HG03432 (cell line): ENCODE data around the gene BRF1.

Source experiments
- ATAC-seq: cut with Tn5 transposase; IDR thresholded peaks from one replicate; pipeline ENCODE4 v1.9.1; 2021; ENCODE audit warnings: mild to moderate bottlenecking, moderate library complexity; ENCODE audit not compliant: unreplicated experiment

BRF1 gene

DNA sequence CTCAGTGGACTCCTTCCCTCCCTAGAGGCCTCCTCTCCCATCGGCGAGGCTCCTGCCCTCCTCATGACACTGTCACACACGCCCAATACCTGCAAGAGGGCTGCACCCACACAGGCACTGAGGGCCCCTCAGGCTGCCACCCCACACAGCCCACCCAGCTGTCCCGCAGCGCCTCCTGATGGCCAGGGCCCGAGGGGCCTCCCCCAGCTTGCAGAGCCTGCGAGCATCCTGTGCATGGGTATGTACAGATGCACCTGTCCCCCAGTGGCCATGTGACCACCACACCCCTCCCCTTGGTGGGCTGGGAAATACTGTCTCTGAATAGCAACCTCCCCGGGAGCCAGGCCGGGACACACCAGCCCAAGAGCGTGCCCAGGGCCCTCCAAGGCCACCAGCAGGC lies 100.7 kb downstream of the BRF1 start:
- no peak for ATAC-seq

DNA sequence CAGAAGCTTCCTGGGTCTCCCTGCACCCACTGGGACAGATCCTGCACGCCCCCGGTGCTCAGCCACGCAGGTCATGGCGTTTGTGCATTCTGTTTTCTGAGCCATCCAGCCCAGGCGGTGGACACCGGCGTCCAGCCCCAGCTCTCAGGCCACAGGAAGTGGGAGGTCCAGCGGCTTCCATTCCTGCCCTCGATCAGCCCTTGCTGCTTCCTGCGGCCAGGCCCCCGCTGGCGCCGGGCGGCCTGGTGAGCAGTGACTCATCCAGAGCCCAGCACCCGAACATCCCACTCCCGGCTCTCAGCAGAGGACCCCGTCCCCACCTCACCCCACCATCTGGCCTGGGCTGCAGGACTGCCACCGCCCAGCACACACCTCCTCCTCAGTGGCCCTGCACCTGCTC lies 101.7 kb downstream of the BRF1 start:
- no peak for ATAC-seq

GRCh38 chr14:105198588-105198987 lies 102.2 kb downstream of the BRF1 start:
- ATAC-seq = no peak

DNA sequence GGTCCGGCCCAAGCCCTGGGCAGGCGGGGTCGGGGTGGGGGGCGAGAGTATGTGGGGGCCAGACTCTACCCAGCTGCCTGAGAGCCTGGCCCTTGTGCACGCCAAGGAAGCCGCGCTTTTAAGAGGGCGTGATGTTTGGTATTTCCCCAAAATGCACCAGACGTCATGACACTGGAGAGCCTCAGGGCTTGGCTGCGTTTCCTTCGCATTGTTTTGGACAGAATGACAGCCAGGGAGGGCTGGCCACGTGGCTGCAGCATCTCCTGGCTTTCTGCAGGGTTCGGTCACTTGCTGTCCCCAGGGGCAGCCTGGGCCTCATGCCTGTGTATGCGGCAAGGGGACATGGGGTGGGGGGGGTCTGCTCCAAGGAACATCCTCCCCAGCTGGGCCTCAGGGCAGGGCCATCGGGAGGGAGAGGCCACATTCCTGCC lies 103.6 kb downstream of the BRF1 start:
- no peak for ATAC-seq

DNA sequence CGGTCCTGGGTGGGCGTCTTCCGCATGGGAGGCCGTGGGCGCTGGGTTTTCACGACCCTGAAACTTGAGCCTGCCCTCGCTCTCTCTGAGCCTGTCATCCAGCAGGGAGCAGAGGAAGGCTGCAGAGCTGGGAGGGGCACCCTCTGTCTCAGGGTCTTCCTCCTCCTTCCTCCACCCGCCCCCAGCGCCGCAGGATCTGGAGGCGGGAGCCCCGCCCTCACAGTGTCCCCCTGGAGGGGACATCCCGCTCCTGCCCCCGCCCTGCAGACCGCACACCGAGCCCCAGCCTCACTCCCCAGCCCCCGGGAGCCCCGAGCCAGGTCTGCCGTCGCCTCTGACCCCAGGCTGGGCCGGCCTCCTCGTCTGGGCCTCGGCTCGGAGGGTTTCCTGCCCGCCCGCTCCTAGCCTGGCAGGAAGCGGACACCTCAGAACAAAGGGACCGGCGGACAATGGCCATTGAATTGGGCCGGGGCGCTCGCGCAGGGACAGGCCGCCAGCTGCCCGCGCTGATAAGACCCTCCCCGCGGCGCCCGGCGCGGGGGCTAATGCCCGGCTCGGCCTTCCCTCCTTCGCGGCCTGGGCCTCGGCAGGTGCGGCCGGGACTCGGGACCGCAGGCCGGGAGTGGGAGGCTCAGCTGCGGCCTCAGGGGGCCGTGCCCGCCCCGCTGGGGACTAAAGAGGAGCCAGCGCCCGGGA lies 104.4 kb downstream of the BRF1 start:
- ATAC-seq = no peak

DNA sequence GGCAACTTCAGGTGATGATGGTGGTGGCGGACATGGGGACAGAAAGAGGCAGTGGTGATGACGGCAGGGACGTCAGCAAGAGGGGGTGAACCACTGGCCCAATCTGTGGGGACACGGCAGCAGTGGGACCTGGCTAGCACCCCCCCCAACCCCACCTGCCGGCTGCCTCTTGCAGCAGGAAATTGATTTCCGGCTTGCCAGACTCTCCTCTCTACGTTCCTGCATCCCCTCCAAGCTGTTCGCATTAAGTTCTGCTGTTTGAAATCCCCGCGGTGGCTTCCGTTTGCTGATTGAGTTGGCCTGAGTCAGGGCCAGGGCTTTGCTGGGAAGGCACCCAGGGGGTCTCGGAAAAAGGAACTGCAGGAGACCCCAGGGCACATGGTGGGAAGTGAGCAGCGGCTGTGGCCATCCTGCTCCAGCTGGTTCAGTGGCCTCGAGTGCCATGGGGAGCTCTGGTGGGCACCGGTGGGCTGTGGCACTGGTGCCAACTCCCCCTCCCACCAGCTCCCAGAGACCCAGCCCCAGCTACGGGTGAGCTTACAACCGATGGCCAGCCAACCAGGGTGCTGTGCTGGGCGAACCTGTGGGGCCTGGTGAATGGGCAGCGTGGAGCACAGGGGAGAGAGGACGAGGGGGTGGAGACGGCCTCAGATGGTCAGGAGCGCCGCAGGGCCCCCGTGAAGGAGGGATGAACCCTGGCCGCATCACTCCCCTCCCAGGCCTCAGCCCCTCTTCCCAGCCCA lies 105.1 kb downstream of the BRF1 start:
- ATAC-seq = no peak

GRCh38 chr14:105195051-105195450 lies 105.8 kb downstream of the BRF1 start:
- ATAC-seq = no peak

DNA sequence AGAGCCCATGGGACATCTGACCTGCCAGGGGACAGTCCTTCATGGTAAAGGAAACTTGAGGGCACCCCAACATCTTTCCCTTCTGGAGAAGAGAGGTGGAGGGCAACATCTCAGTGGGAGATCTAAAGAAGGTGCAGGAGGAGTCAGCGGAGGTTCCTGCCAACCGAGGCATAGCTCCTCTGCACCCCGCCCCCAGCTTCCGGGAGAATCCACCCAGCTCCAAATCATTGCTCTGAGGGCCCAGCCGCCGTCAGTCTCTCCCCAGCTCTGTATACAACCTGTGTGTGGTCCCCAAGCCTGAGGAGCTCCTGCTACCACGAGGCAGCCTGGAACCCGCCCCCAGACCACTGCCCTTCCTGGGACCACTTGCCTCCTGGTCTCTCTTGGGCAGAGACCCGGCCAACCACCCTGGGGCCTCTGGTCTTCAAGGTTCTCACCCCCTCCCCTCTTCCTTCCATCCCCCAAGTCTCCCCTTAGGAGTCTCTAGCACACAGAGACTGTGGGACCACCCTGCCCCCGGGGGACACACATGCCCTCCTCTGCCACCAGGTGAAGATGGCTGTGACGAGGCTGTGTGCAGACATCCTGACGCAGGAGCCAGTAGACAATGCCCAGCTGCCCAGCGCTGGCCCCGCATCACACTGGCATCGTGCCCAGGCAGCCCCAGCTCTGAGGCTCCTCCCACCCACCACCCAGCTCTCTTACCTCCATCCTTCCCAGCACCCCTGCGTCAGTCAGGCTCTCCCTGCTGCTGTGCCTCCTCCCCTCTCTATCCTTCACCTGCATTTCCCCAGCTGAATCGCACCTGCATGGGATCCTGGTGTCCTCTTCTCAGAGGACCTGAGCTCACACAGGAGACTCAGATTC lies 106.7 kb downstream of the BRF1 start:
- no peak for ATAC-seq

DNA sequence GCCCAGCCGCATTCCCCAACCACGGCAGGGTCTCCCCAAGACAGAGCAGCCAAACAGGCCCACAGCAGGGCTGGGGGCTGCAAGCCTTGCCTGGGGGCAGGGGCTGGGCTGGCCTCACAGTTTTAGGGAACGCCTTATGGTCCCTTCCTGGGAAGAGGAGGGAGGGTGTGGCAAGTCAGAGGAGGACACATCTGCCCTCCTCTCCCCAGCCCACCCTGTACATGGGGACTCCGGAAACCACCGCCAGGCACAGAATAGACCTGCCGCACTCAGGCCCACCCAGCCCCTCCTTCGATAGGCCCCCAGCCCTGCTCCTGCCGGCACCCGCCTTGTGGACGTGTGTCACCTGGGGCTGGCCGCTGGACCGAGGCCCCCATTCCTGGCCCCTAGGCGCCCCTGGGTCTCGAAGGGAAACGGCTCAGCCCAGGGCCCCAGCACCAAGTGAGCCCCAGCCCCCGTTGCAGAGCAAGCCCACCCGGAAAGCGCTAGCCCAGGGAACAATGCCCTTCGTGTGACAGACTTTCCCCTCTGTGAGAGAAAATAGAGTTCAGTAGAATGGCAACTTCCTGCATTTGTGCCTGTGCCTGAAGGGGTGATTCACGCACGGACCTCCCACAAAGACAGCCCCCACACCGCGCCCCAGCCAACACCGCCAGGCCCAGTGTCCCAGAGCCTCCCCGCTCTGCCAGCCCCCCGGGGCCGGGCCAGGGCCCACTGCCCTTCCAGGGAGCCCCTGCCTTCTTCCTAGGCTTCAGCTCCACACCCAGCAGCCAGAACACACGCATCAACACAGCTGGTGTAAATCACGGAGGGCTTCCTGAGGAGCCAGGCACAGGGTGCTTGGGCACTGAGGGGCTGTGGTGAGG lies 107.7 kb downstream of the BRF1 start:
- no peak for ATAC-seq

- ATAC-seq = no peak
Observed at GRCh38 chr14:105187935-105188524, 112.8 kb downstream of the BRF1 start.

GRCh38 chr14:105187116-105187515 lies 113.7 kb downstream of the BRF1 start:
- no peak for ATAC-seq

DNA sequence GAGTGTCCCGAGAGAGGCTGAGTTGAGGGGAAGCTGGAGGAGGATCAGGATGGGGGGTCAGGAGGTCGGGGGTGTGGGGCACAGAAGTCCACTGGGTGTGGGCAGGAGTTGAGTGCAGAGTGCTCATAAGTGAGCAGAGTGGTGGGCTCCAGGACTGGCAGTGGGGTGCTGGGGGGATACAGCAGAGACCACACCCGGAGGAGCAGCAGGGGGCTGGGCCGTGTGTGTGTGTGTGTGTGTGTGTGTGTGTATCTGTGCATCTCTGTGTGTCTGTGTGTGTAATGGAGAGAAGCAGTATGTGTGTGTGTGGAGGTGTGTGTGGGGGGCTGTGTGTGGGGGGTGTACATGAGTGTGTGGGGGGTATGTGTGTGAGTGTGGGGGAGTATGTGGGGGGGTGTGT lies 114.8 kb downstream of the BRF1 start:
- no peak for ATAC-seq

- no peak for ATAC-seq
Observed at GRCh38 chr14:105185001-105185400, 115.8 kb downstream of the BRF1 start.

GRCh38 chr14:105184461-105184860 lies 116.3 kb downstream of the BRF1 start:
- ATAC-seq = no peak

GRCh38 chr14:105182296-105183020 lies 118.3 kb downstream of the BRF1 start:
- no peak for ATAC-seq

DNA sequence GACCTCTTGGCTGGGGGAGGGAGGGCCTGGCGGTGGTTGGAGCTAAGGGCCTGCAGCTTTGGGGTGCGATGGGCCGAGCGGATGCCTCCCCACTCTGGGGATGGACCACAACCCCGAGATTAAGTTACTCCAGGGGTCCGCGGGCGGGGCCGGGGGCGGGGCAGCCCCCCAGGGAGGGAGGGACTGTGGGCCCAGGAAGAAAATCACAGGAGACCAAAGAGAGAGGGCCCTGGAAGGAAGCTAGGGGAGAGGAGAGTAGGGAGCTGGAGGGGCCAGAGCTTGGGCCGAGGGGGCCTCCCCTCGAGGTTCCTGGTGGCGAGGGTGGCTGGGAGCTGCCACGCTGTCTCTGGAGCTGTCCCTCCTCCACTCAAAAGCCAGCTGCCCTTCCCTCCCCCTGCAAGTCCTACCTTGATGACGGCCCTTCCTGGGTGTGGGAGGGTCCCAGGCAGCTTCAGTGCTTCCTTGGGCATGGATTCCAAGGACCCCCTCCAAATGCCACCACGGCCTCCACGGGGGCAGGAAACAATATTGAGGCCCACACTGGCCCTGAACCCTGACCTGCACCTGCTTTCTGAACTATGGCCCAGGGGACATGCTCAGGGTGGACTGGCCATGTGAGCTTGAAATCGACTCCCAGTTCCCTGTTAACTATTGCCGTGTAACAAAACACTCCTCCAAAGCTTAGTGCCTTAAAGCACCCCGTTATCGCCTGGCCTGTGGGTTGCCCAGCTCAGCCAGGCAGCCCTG lies 119.1 kb downstream of the BRF1 start:
- ATAC-seq = no peak

- ATAC-seq = peak; percentile 63
Observed at GRCh38 chr14:105180592-105181548, 119.9 kb downstream of the BRF1 start, which contains the start of gene NUDT14. Gene NUDT14 (minus strand): TSS chr14:105181312. CDS start chr14:105181209, 103 bp downstream.

DNA sequence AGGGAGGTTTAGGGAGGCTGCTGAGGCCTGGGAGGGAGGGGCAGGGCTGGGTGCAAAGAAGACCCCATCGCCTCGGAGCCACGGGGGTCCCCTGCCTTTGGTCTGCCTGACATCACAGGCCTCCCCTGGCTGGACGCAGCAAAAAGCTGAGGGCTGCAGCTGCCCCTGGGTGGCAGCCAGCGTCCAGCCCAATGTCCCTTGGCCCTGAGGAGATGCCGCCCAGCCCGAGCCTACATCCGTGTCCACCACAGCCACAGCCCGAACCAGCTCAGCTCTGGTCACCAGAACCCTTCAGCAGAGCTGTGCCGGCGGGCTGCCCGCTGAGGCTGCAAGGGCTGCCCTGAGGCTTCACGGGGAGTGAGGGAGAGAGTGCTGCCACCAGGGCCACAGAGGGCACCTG lies 121.6 kb downstream of the BRF1 start:
- no peak for ATAC-seq
